IMR-90 (cell line): ENCODE data around the gene CCNG1. TPM values are rescaled to one million over a fixed set of nuclear protein-coding genes. Genes with fewer than 3 reads are reported as not detected.

ENCODE experiments used
- ATAC-seq: fragments of 200-7000 bp; cut with Tn5 transposase; 2 replicates; pipeline ENCODE4 v1.9.1; 2020; ENCODE audit warnings: low read depth, mild to moderate bottlenecking, moderate library complexity
- Bru-seq: library from RNA; stranded (reverse); fragments of 400-500 nt; gene quantifications from one replicate; lab custom pipeline; 2021; lab: Mats Ljungman, UMichigan
- BruChase-seq, 2 experiments: library from RNA; stranded (reverse); fragments of 400-500 nt; gene quantifications; one replicate each; lab custom pipeline; 2021; lab: Mats Ljungman, UMichigan
- BruUV-seq: library from RNA; stranded (reverse); fragments of 400-500 nt; replicated peaks from 2 replicates; lab custom pipeline; 2021; lab: Mats Ljungman, UMichigan
- CTCF ChIA-PET: fragments of 300-600 bp; formaldehyde crosslinking; extraction: SDS; loops from one replicate; lab custom pipeline; 2021; ENCODE audit warnings: antibody characterized with exemption; lab: Yijun Ruan, JAX
- POLR2A ChIA-PET: fragments of 300-600 bp; sonication (Branson Sonifier 250); formaldehyde crosslinking; loops from one replicate; lab custom pipeline; 2022; ENCODE audit warnings: antibody characterized with exemption; ENCODE audit not compliant: unreplicated experiment; lab: Charles Lee
- DNase-seq: peaks from one replicate; pipeline ENCODE4 v3.0.0; 2013
- H2AFZ ChIP-seq: replicated peaks from 2 replicates; pipeline ENCODE3; 2013; ENCODE audit warnings: low read length, mild to moderate bottlenecking; ENCODE audit not compliant: poor library complexity
- H2AK5ac ChIP-seq: 2 replicates; pipeline ENCODE4 v1.6.1; 2013; ENCODE audit warnings: low read depth, low read length, inconsistent platforms
- H2AK9ac ChIP-seq: replicated peaks from 2 replicates; pipeline ENCODE3; 2013; ENCODE audit warnings: mild to moderate bottlenecking, low read depth, low read length, moderate library complexity; ENCODE audit not compliant: poor library complexity
- H2BK120ac ChIP-seq: 2 replicates; pipeline ENCODE4 v1.6.1; 2013; ENCODE audit warnings: low read depth, low read length, inconsistent platforms
- H2BK15ac ChIP-seq: 3 replicates; pipeline ENCODE4 v1.6.1; 2013; ENCODE audit warnings: low read depth, low read length, inconsistent platforms
- H2BK20ac ChIP-seq: 2 replicates; pipeline ENCODE4 v1.6.1; 2013; ENCODE audit warnings: low read depth, mild to moderate bottlenecking, inconsistent platforms, low read length, moderate library complexity
- H2BK5ac ChIP-seq: 2 replicates; pipeline ENCODE4 v1.6.1; 2013; ENCODE audit warnings: mild to moderate bottlenecking, low read depth, low read length, inconsistent platforms; ENCODE audit not compliant: poor library complexity, severe bottlenecking
- H3K14ac ChIP-seq: replicated peaks from 2 replicates; pipeline ENCODE4 v1.6.1; 2013; ENCODE audit warnings: low read depth, low read length, inconsistent platforms
- H3K18ac ChIP-seq: 2 replicates; pipeline ENCODE4 v1.6.1; 2013; ENCODE audit warnings: low read depth, low read length, control low read depth
- H3K23ac ChIP-seq: 2 replicates; pipeline ENCODE4 v1.6.1; 2013; ENCODE audit warnings: low read depth, low read length, inconsistent platforms
- H3K27ac ChIP-seq: 2 replicates; pipeline ENCODE4 v1.5.1; 2013; ENCODE audit warnings: mild to moderate bottlenecking, control low read depth, low read length; ENCODE audit not compliant: insufficient read depth
- H3K27me3 ChIP-seq: 2 replicates; pipeline ENCODE4 v1.6.1; 2013; ENCODE audit warnings: low read length; ENCODE audit not compliant: control insufficient read depth, insufficient read depth
- H3K36me3 ChIP-seq: 2 replicates; pipeline ENCODE4 v1.6.1; 2013; ENCODE audit warnings: low read length, mixed read lengths; ENCODE audit not compliant: control insufficient read depth, insufficient read depth
- H3K4ac ChIP-seq: 2 replicates; pipeline ENCODE4 v1.6.1; 2013; ENCODE audit warnings: low read depth, low read length, inconsistent platforms
- H3K4me1 ChIP-seq: 2 replicates; pipeline ENCODE4 v1.6.1; 2013; ENCODE audit warnings: low read length, mixed read lengths; ENCODE audit not compliant: control insufficient read depth, insufficient read depth
- H3K4me2 ChIP-seq: 2 replicates; pipeline ENCODE4 v1.6.1; 2013; ENCODE audit warnings: low read depth, mild to moderate bottlenecking, control low read depth, low read length, moderate library complexity
- H3K4me3 ChIP-seq: 2 replicates; pipeline ENCODE4 v1.5.1; 2013; ENCODE audit warnings: low read depth, mild to moderate bottlenecking, control low read depth, low read length, moderate library complexity; ENCODE audit not compliant: insufficient read depth
- H3K56ac ChIP-seq: 2 replicates; pipeline ENCODE4 v1.6.1; 2013; ENCODE audit warnings: low read length, inconsistent platforms; ENCODE audit not compliant: insufficient read depth; ENCODE audit errors: extremely low read depth
- H3K79me1 ChIP-seq, 2 experiments: 2 replicates each; pipeline ENCODE4 v1.6.1; 2013; ENCODE audit warnings: low read length in 2 of 2, inconsistent platforms in 1 of 2, low read depth in 1 of 2
- H3K9ac ChIP-seq: 2 replicates; pipeline ENCODE4 v1.6.1; 2013; ENCODE audit warnings: low read depth, low read length, control low read depth
- H3K9me1 ChIP-seq: 2 replicates; pipeline ENCODE4 v1.6.1; 2013; ENCODE audit warnings: low read length, inconsistent platforms; ENCODE audit not compliant: insufficient read depth
- H3K9me3 ChIP-seq: 2 replicates; pipeline ENCODE4 v1.6.1; 2013; ENCODE audit warnings: low read length; ENCODE audit not compliant: control insufficient read depth, insufficient read depth
- H4K20me1 ChIP-seq: 2 replicates; pipeline ENCODE4 v1.6.1; 2013; ENCODE audit warnings: low read length, inconsistent platforms; ENCODE audit not compliant: insufficient read depth
- H4K5ac ChIP-seq: 2 replicates; pipeline ENCODE4 v1.6.1; 2013; ENCODE audit warnings: mild to moderate bottlenecking, low read depth, low read length, control low read depth
- H4K8ac ChIP-seq, 2 experiments: 2 replicates each; pipeline ENCODE4 v1.6.1; 2013; ENCODE audit warnings: low read depth in 2 of 2, low read length in 2 of 2, control low read depth in 1 of 2, inconsistent platforms in 1 of 2
- H4K91ac ChIP-seq: 2 replicates; pipeline ENCODE4 v1.6.1; 2013; ENCODE audit warnings: low read depth, low read length, inconsistent platforms; ENCODE audit not compliant: insufficient read depth
- BHLHE40 ChIP-seq: fragments of 150-350 bp; IDR thresholded peaks from 2 replicates; pipeline ENCODE4 v1.6.1; 2016; ENCODE audit warnings: mild to moderate bottlenecking, low read depth, low read length
- CEBPB ChIP-seq: IDR thresholded peaks from 2 replicates; pipeline ENCODE4 v1.6.1; 2012; ENCODE audit warnings: low read depth, low read length, improper control_type of control experiment
- CHD1 ChIP-seq: IDR thresholded peaks from 2 replicates; pipeline ENCODE4 v1.6.1; 2012; ENCODE audit warnings: low read depth, low read length, improper control_type of control experiment
- MAFK ChIP-seq: IDR thresholded peaks from 2 replicates; pipeline ENCODE4 v1.6.1; 2012; ENCODE audit warnings: low read depth, low read length, improper control_type of control experiment
- MAZ ChIP-seq: IDR thresholded peaks from 2 replicates; pipeline ENCODE4 v1.6.1; 2012; ENCODE audit warnings: low read depth, mild to moderate bottlenecking, low read length, improper control_type of control experiment, moderate library complexity, borderline replicate concordance
- MXI1 ChIP-seq: IDR thresholded peaks from 2 replicates; pipeline ENCODE4 v1.6.1; 2012; ENCODE audit warnings: low read depth, mild to moderate bottlenecking, low read length, moderate library complexity, borderline replicate concordance
- POLR2A ChIP-seq: IDR thresholded peaks from 2 replicates; pipeline ENCODE4 v1.6.1; 2012; ENCODE audit warnings: mild to moderate bottlenecking, low read depth, low read length
- RCOR1 ChIP-seq: IDR thresholded peaks from 2 replicates; pipeline ENCODE4 v1.6.1; 2012; ENCODE audit warnings: mild to moderate bottlenecking, low read length, improper control_type of control experiment; ENCODE audit not compliant: insufficient replicate concordance
- SMC3 ChIP-seq: fragments of 150-350 bp; IDR thresholded peaks from 2 replicates; pipeline ENCODE4 v1.6.1; 2016; ENCODE audit warnings: low read depth, mild to moderate bottlenecking, antibody characterized with exemption, low read length, moderate library complexity
- WGBS, 2 experiments: methylation state at CpG; one replicate each; pipeline versions ENCODE4 v1.1.5 to v1.1.7; 2013; ENCODE audit warnings: missing lambda C conversion rate in 2 of 2; ENCODE audit not compliant: insufficient read length in 1 of 2; ENCODE audit errors: extremely low coverage in 2 of 2; 5-methylcytosine and 5-hydroxymethylcytosine counted together
- dilution Hi-C: fragments of 300-500 bp; cut with HindIII; formaldehyde crosslinking; loops from one replicate; pipeline ENCODE4 v1.14.3; 2018; ENCODE audit warnings: low sequenced_read_pairs; ENCODE audit not compliant: unreplicated experiment
- in situ Hi-C: fragments of 300-500 bp; cut with MboI; formaldehyde crosslinking; loops from 3 replicates; pipeline ENCODE4 v1.14.3; 2019; ENCODE audit warnings: low sequenced_read_pairs, inconsistent platforms, mixed read lengths
- intact Hi-C: fragments of 100-400 bp; cut with micrococcal nuclease; formaldehyde crosslinking; loops from 2 replicates; pipeline ENCODE4 v1.10.0; 2022
- long read RNA-seq: library from polyadenylated mRNA; unstranded; transcript quantifications from one replicate; pipeline ENCODE4 v2.0.0, GENCODE V29; 2021; ENCODE audit not compliant: unreplicated experiment
- polyA plus RNA-seq, 3 experiments: library from polyadenylated mRNA; depleted of rRNA; stranded (reverse); fragments of >200 nt; gene quantifications; 2 replicates each; pipeline ENCODE4 v1.2.3, GENCODE V29; 2012; ENCODE audit warnings: low replicate concordance in 1 of 3
- total RNA-seq: library from RNA; depleted of rRNA; stranded (reverse); fragments of >200 nt; gene quantifications from 2 replicates; pipeline ENCODE4 v1.2.3, GENCODE V29; 2012; rRNA removed
- TF ChIP-seq, protein P1 (sequence below): conservative IDR thresholded peaks from 2 replicates; pipeline ENCODE4 v1.5.1; 2012; ENCODE audit warnings: mild to moderate bottlenecking, low read depth, low read length, improper control_type of control experiment

CCNG1 gene, protein sequence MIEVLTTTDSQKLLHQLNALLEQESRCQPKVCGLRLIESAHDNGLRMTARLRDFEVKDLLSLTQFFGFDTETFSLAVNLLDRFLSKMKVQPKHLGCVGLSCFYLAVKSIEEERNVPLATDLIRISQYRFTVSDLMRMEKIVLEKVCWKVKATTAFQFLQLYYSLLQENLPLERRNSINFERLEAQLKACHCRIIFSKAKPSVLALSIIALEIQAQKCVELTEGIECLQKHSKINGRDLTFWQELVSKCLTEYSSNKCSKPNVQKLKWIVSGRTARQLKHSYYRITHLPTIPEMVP
- total RNA-seq, result 380 and 382 TPM in 2 replicates
- polyA plus RNA-seq (2012; rRNA removed), result 56.2 and 72.0 TPM in 2 replicates
- 24.9 and 31.6 TPM in 2 replicates for polyA plus RNA-seq (2012; cell fraction: cytosol; rRNA removed)
- 21.8 and 55.4 TPM in 2 replicates for polyA plus RNA-seq (2012; cell fraction: nucleus; rRNA removed; ENCODE audit: low replicate concordance)
- percentile 95 among the genes with signal in this experiment for Bru-seq, nascent RNA
- BruChase-seq, experiment 1, labeled RNA remaining after a 6-hour chase, result percentile 98 among the genes with signal in this experiment
- percentile 94 among the genes with signal in this experiment for BruChase-seq, experiment 2, labeled RNA remaining after a 2-hour chase
- long read RNA-seq, transcript CCNG1-202 (8 exons, 2,366 nt), result minor isoform, 110 of 423 reads
- long read RNA-seq, transcript CCNG1-201 (7 exons, 2,458 nt), result major isoform, 270 of 423 reads
- long read RNA-seq, partial matches to known transcripts, result 8 of 423 reads
- long read RNA-seq, other reads (novel, unspliced or antisense), result 32 of 423 reads

DNA sequence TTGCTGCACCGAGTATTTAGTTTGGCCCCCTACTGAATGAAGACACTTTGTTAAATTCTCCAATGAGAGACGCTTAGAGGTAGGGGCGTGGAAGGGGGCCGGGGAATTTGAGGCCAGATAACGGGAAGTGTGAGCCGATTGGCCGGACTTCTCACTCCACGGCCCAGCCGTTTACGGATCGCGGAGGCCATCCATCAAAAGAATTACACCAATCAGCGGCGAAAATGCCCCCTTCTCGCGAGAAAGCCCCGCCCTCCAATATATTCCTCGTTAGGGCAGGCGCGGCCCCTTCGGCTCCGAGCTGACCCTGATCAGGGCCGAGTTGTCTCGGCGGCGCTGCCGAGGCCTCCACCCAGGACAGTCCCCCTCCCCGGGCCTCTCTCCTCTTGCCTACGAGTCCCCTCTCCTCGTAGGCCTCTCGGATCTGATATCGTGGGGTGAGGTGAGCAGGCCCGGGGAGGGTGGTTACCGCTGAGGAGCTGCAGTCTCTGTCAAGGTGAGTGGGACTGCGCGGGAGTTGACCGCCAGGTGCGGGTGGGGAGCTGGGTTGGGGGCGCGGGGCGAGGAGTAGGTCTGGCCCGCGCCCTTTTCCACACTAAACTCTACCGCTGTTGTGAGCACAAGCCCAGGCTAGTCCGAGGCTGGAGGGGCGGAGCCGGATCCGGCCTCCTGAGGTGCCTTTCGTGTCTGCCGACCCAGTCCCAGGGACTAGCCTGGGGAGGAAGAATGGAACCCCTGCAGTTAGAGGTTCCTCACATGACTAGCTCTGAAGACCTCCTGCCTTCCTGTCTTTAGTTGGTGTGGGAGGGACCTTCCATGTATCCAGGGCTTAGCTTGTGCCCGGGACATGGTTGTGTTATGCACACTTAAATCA lies at the start of gene CCNG1:
Gene CCNG1, plus strand, starts transcription at position 287 of the 874 bp plus-strand sequence. CDS start 1,662 bp downstream, outside the sequence.
- Histone ChIP-seq H4K8ac (peak within 1 kb of the TSS; percentile 66 to 89), H2AK9ac (peak within 1 kb of the TSS; percentile 94), H2AFZ (peak within 1 kb of the TSS; percentile 94), H2AK5ac (peak within 1 kb of the TSS; percentile 63), H2BK120ac (peak within 1 kb of the TSS; percentile 69), H3K4me1 (no peaks in the 10 kb centered on the region), H2BK15ac (no peak within 1 kb of the TSS; the same call in 2 of the 3 replicates), H2BK20ac (no peak within 1 kb of the TSS), H3K23ac (peak within 1 kb of the TSS; percentile 66), H4K20me1 (peaks cover 17% of the 10 kb centered on the region; the same call in 1 of the 2 replicates), H3K79me1 (peaks cover 11 to 24% of the 10 kb centered on the region in 2 experiments), H3K27me3 (no peaks in the 10 kb centered on the region), H3K9ac (peak within 1 kb of the TSS; percentile 83), H3K56ac (peak within 1 kb of the TSS; percentile 37), H3K14ac (peak within 1 kb of the TSS; percentile 82), H3K36me3 (peaks cover 14% of the 10 kb centered on the region), H3K9me3 (no peaks in the 10 kb centered on the region), H3K4me2 (peak within 1 kb of the TSS; percentile 82), H3K4ac (peak within 1 kb of the TSS; percentile 91), H3K18ac (peak within 1 kb of the TSS; percentile 77), H4K5ac (peak within 1 kb of the TSS; percentile 35), H3K9me1 (no peaks in the 10 kb centered on the region), H2BK5ac (peak within 1 kb of the TSS; percentile 87), H4K91ac (peak within 1 kb of the TSS; percentile 79), H3K27ac (peak within 1 kb of the TSS; percentile 86), H3K4me3 (peak within 1 kb of the TSS; percentile 93)
- TF ChIP-seq SMC3 (no peak), CEBPB (no peak), MAZ (0 out of 2 replicates have a peak, but pooled peaks have one; percentile 57), MXI1 (0 out of 2 replicates have a peak, but pooled peaks have one; percentile 18), MAFK (no peak), POLR2A (peak; percentile 97), RCOR1 (no peak), BHLHE40 (no peak), CHD1 (peak; percentile 32; the same call in 1 of the 2 replicates)
- TF ChIP-seq, protein P1, sequence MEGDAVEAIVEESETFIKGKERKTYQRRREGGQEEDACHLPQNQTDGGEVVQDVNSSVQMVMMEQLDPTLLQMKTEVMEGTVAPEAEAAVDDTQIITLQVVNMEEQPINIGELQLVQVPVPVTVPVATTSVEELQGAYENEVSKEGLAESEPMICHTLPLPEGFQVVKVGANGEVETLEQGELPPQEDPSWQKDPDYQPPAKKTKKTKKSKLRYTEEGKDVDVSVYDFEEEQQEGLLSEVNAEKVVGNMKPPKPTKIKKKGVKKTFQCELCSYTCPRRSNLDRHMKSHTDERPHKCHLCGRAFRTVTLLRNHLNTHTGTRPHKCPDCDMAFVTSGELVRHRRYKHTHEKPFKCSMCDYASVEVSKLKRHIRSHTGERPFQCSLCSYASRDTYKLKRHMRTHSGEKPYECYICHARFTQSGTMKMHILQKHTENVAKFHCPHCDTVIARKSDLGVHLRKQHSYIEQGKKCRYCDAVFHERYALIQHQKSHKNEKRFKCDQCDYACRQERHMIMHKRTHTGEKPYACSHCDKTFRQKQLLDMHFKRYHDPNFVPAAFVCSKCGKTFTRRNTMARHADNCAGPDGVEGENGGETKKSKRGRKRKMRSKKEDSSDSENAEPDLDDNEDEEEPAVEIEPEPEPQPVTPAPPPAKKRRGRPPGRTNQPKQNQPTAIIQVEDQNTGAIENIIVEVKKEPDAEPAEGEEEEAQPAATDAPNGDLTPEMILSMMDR, result no peak
- 0% methylated on average over 11 of the region's 51 CpGs; no CpG with 5 or more reads in 1 of the 2 experiments for WGBS, 2 experiments
- CTCF ChIA-PET, result interaction anchor here (0.6 to 1.5 kb wide), 2 partner anchors 29 to 651 kb away, joined by 3 to 5 read pairs; no protein-coding TSS in a partner anchor
- no TSS peak for BruUV-seq
- intact Hi-C loops (no loop called here), dilution Hi-C loops (no loop called here), in situ Hi-C loops (no loop called here)
- ATAC-seq (peak; percentile 96), DNase-seq (peak; percentile 94)
- POLR2A ChIA-PET, result interaction anchor here (0.9 kb wide), 1 partner anchor 22 kb away, joined by 3 read pairs; the partner anchor contains the start of gene NUDCD2
